ENCODE results near the gene EDAR.

Gene EDAR

GRCh38 chr2:108908713-108909070 lies 80.3 kb downstream of the EDAR start:
- no peak for DNase-seq (ENCODE audit: low spot score)

DNA sequence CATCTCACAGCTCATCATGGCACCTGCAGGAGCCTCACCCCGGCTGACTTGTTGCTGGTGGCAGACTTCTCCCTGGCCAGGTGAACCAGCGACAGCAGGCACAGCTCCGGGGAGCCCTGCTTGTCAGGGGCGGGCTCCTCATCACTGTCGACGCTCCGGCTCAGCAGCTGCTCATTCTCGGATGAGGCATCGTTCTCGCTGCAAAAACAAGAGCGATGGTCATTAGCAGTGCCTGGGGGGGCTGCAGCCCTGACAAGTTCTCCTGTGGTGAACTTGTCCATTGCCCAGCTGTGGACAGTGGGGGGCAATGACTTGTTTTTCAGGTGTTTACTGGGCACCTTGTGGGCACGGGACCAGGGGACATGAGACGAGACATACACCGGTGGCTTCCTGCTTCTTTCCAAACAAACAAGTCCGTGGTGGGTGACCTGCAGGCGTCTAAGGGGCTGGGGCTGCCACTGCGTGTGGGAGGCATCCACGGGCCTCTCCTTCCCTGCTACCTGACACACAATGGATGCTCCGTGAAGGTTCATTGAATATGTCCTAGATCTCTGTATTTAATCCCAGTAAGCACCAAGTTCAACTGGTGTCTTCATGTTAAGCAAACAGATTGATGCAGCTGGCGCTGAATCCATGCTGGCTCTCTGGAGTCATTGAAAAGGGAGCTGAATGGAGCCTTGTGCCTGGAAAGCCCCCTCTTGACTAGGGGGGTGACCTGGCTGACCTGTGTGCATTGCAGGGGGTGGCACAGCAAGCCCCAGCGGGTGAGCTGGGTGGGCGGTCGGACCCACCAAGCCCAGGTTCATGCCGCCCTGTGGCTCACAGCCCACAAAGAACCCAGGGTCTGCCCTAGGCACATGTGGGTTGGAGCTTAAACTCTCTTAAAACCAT lies 81.0 kb downstream of the EDAR start:
- DNase-seq (ENCODE audit: low spot score): no peak

- no peak for DNase-seq (ENCODE audit: low spot score)
Observed at GRCh38 chr2:108906403-108907077, 82.5 kb downstream of the EDAR start.

DNA sequence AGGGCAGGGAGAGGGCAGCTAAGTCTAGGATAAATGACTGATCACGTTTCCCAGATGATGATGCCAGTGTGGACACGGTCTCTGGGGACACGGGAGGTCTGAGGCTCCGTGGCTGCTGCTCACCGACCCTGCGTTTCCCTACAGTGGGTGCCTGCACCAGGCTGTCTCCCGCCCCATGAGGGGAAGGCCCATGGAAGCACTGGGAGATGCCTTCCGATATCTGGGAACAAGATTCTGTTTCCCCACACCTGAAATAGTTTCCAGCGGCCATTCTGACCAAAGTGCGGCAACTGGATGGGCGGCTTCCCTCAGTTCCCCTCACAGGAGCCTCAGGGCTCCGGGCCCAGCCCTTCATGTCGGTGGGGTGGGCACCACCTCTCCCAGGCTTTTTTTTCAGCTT lies 83.1 kb downstream of the EDAR start:
- DNase-seq (ENCODE audit: low spot score): no peak

GRCh38 chr2:108905176-108905575 lies 83.8 kb downstream of the EDAR start:
- DNase-seq (ENCODE audit: low spot score): no peak

GRCh38 chr2:108904680-108905079 lies 84.3 kb downstream of the EDAR start:
- no peak for DNase-seq (ENCODE audit: low spot score)

- DNase-seq (ENCODE audit: low spot score): no peak
Observed at GRCh38 chr2:108898315-108899082, 90.5 kb downstream of the EDAR start.

DNA sequence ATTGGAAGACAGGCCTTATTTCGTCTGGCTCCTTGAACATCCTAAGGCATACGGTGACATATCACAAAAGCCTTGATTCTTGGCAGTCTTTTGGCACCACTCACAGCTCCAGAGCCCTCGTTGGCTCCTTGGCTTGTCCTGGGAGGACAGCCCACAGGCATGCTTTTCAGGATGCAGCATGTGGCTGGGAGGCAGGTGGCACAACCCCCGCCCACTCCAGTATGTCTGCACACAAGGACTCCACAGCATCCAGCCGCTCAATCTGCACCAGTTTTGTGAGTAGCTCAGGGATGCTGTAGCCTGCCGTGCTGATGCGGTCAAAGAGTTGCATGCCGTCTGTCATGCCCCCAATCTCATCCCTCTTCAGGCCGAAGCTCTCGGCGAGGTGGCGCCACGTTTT lies 92.3 kb downstream of the EDAR start:
- no peak for DNase-seq (ENCODE audit: low spot score)

DNA sequence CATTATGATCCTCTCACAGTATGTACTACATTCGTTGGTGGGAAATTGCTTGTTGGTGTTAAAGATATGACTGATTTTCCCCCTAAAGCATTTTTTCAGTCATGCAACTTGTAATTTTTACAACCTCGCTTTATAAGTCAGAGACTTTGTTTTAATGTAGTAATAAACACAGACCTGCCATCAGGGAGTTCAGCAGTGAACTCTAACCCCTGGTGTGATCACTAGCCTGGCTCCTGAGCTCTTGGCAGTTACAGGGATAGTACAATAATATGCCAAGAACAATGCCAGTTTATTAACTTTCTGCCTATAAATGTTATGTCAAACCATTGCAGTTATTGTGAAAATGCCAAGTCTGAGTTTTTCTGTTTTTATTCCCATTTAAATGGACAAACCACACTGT lies 93.8 kb downstream of the EDAR start:
- DNase-seq (ENCODE audit: low spot score): no peak

- DNase-seq (ENCODE audit: low spot score): no peak
Observed at GRCh38 chr2:108894766-108895165, 94.3 kb downstream of the EDAR start.

GRCh38 chr2:108893277-108893676 lies 95.7 kb downstream of the EDAR start:
- no peak for DNase-seq (ENCODE audit: low spot score)

DNA sequence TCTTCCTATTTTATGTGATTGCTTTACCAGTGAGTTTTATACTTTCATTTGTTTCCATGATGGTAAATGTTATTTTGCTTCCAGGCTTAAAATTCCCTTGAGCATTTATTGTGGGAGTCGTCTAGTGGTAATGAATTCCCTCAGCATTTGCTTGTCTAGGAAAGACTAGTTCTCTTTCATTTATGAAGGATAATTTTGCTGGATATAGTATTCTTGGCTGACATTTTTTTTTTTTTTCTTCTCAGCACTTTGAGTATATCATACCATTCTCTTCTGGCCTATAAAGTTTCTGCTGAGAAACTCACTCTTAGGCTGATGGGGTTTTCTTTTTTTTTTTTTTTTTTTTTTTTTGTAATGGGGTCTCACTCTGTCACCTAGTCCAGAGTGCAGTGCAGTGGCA lies 99.1 kb downstream of the EDAR start:
- DNase-seq (ENCODE audit: low spot score): no peak

DNA sequence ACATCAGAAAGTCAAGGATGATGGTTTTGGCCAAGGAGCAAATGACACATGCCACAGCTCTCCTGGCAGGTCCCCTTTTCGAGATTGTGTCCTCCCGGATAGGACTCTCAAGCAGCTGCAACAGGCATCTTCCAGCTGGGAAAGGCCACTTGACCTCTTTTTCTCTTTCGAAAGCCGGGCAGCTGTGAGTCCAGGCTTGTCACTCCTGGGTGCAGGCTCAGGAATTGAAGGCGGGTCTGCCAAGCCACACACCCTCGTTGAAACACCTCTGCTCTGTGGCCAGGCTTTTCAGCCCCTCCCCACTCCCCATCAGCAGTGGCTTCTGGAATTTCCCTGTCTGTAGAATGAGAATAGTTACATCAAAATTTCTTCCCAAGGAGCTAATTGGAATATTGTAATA lies 104.4 kb downstream of the EDAR start:
- DNase-seq (ENCODE audit: low spot score): no peak

DNA sequence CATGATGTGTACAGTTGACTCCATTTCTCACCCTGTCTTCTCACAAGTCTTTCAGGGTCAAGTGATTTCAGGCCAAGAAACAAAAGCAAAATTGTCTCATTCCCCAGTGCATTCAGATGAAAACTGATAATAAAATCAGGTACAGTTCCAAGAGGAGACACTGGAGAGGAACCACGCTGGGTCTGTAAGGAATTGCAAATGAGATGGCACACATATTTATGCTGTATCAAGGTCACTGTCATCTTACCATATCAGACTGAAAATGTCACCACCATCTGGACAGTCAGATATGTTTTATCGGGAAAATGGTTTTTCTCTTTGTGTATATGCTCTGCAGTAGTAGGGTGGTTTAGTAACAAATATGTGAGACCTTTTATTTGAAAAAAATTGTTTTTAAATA lies 110.7 kb downstream of the EDAR start:
- no peak for DNase-seq (ENCODE audit: low spot score)

- DNase-seq (ENCODE audit: low spot score): no peak
Observed at GRCh38 chr2:108877506-108877905, 111.5 kb downstream of the EDAR start.

GRCh38 chr2:108870069-108870644 lies 118.9 kb downstream of the EDAR start:
- no peak for DNase-seq (ENCODE audit: low spot score)

GRCh38 chr2:108869542-108869941 lies 119.5 kb downstream of the EDAR start:
- no peak for DNase-seq (ENCODE audit: low spot score)

GRCh38 chr2:108868911-108869310 lies 120.1 kb downstream of the EDAR start:
- no peak for DNase-seq (ENCODE audit: low spot score)

- DNase-seq (ENCODE audit: low spot score): no peak
Observed at GRCh38 chr2:108866041-108866440, 123.0 kb downstream of the EDAR start.

DNA sequence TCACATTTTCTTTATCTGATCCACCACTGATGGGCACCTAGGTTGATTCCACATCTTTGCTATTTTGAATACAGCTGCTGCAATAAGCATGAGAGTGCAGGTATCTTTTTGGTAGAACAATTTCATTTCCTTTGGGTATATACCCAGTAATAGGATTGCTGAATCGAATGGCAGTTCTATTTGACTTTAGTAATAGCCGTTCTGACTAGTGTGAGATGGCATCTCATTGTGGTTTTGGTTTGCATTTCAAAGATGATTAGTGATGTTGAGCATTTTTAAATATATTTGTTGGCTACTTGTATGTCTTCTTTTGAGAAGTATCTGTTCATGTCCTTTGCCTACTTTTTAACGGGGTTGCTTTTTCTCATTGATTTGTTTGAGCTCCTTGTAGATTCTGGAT lies 130.1 kb downstream of the EDAR start:
- DNase-seq (ENCODE audit: low spot score): no peak

DNA sequence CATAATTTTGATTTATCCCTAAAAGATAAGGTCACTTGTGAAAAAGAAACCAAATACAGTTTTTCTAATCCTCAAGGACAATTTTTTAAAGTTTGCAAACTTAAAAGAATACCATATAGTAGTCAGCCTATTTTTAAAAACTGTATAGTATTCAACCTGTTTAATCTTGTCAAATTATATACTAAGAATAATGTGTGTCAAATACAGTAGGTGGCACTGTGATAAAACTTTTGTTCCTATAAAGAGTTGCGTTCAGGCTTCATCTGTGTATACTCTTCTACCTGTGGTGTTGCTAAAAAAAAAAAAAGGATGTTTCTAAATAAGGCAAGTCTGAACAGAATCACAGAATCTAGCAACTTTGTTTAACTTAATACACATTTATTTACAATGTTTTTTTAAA lies 133.8 kb downstream of the EDAR start:
- no peak for DNase-seq (ENCODE audit: low spot score)

DNA sequence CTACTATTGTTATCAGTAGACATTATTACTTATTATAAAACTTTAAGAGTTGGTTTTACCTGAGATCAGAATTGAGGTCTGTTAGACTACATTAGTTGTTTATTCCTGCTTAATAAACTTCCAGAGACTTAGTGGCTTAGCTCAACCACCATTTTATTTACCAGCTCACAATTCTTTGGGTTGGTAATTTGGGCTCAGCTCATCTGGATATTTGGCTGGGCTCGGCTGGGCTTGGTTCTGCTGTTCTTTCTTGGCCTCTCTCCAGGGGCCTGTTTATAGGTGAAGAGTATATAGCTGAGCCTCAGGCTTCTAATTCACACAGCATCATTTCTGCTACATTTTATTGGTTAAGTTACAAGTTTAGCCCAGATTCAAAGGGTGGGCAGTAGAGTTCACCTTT lies 134.5 kb downstream of the EDAR start:
- no peak for DNase-seq (ENCODE audit: low spot score)

- DNase-seq (ENCODE audit: low spot score): no peak
Observed at GRCh38 chr2:108853421-108853820, 135.6 kb downstream of the EDAR start.
